Heart right ventricle (tissue), 16 donors: ENCODE measurements around the gene LHB. TPM values are rescaled to one million over a fixed set of nuclear protein-coding genes. Genes with fewer than 3 reads are reported as not detected.
"Not testable (repeated sequence)": the region's sequence is repeated elsewhere in the genome, so short reads cannot be mapped to it uniquely, and the experiment has no call there.

Source experiments
- ATAC-seq, 8 donors: fragments of 200-7000 bp; cut with Tn5 transposase; one replicate each; pipeline ENCODE4 v1.9.1; 2020; ENCODE audit warnings: mild to moderate bottlenecking in 8 of 8, moderate library complexity in 8 of 8, moderate number of reproducible peaks in 1 of 8
- DNase-seq, 2 donors: peaks; one replicate each; pipeline ENCODE4 v3.0.0-alpha.2; 2020
- H3K27ac ChIP-seq, 10 donors: fragments of 200-600 bp; sonication (generic) in 2 of 10; one replicate each; pipeline versions ENCODE4 v1.5.0 to v1.8.0; 2020 to 2022; ENCODE audit warnings: mild to moderate bottlenecking in 3 of 10
- H3K27me3 ChIP-seq, 7 donors: fragments of 200-600 bp; one replicate each; pipeline ENCODE4 v1.8.0; 2021 to 2022; ENCODE audit warnings: mild to moderate bottlenecking in 2 of 7
- H3K36me3 ChIP-seq, 9 donors: fragments of 200-600 bp; sonication (generic) in 1 of 9; one replicate each; pipeline versions ENCODE4 v1.5.0 to v1.8.0; 2020 to 2022; ENCODE audit warnings: mild to moderate bottlenecking in 2 of 9
- H3K4me1 ChIP-seq, 9 donors: fragments of 200-600 bp; sonication (generic) in 1 of 9; one replicate each; pipeline versions ENCODE4 v1.5.0 to v1.8.0; 2020 to 2022; ENCODE audit warnings: mild to moderate bottlenecking in 4 of 9
- H3K4me3 ChIP-seq, 10 donors: fragments of 200-600 bp; sonication (generic) in 2 of 10; one replicate each; pipeline versions ENCODE4 v1.5.0 to v1.8.0; 2020 to 2022; ENCODE audit warnings: mild to moderate bottlenecking in 7 of 10, moderate library complexity in 2 of 10
- H3K9me3 ChIP-seq, 11 donors: fragments of 200-600 bp in 10 of 11; sonication (generic) in 2 of 11; one replicate each; pipeline versions ENCODE4 v1.5.0 to v1.8.0; 2013 to 2022; ENCODE audit warnings: mild to moderate bottlenecking in 2 of 11, control low read depth in 1 of 11, moderate library complexity in 1 of 11
- WGBS, 2 donors: extraction: QIAGEN DNeasy Blood & Tissue Kit; methylation state at CpG; one replicate each; pipeline ENCODE4 v1.1.7; 2013; ENCODE audit warnings: inconsistent platforms in 1 of 2; 5-methylcytosine and 5-hydroxymethylcytosine counted together
- intact Hi-C, 10 donors: fragments of 100-400 bp; cut with DNase I; formaldehyde crosslinking; loops; one replicate each; pipeline versions ENCODE4 v1.11.1 to v1.14.2; 2022
- polyA plus RNA-seq, 2 donors: library from polyadenylated mRNA; stranded (reverse); fragments of 200-250 nt; gene quantifications; one replicate each; pipeline ENCODE4 v1.2.3, GENCODE V29; 2013
- total RNA-seq, 10 donors: library from RNA; stranded (reverse); fragmentation: NEBNext Ultra II Directional in 3 of 10; extraction: Animal tissue kit (Norgen Biotek cat#: 25700) in 3 of 10; gene quantifications; one replicate each; pipeline versions ENCODE4 v1.2.1 to v1.2.4, GENCODE V29; 2021 to 2023
- TF ChIP-seq, protein P1 (sequence below), 9 donors: fragments of 200-600 bp; sonication (generic) in 2 of 9; IDR thresholded peaks; one replicate each; pipeline versions ENCODE4 v1.5.0 to v1.8.0; 2021 to 2022; ENCODE audit warnings: antibody characterized with exemption in 9 of 9, mild to moderate bottlenecking in 5 of 9, moderate library complexity in 1 of 9
- donor health status: Arrhythmogenic right ventricular cardiomyopathy.
- donor health status: ischemic (EF 13 %, LVEDD 7.1; RV severe dilation, severe dysfunction).
- donor health status: healthy with polysubstance abuse.
- donor health status: DM: no; HTN: yes; CAD: no.
- donor health status: DM: no; HTN: no; CAD: no.
- donor health status: ischemic (EF 25% LVEDD 6.9; RV normal size, moderate dysfunction).
- donor health status: ischemic (EF 25% LVEDD 5.7; RV mildly dilated, moderate dysfunction).
- donor health status: healthy.
- donor health status: DM: yes; HTN: yes; CAD: no.
- donor health status: Ischemic cardiomyopathy.
- donor health status: ischemic (EF 35%, LVEDD 5.7; RV mildly dilated, moderate dysfunction).
- donor health status: nonischemic (EF 11% LVEDD 7.7; RV severe dilation, severe dysfunction).
- donor health status: DM: yes; HTN: yes; CAD: no.
- donor health status: PGD.
- donor health status: ischemic (EF 29% LVEDD 5.4; RV normal size, mild dysfunction).
- donor health status: nonischemic (EF 23%, LVEDD 6.1; RV moderate dilation, normal function).

LHB gene
- total and polyA plus RNA-seq, 12 donors: not detected

DNA sequence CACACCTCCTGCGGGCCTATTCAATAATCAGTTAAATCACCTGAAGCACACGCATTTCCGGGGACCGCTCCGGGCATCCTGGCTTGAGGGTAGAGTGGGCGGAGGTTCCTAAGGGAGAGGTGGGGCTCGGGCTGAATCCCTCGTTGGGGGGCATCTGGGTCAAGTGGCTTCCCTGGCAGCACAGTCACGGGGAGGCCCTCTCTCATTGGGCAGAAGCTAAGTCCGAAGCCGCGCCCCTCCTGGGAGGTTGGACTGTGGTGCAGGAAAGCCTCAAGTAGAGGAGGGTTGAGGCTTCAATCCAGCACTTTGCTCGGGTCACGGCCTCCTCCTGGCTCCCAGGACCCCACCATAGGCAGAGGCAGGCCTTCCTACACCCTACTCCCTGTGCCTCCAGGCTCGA is 26.7 kb upstream of the LHB start, which contains the start of gene CGB5:
CGB5 (plus strand) TSS at position 301 of the 400 bp plus-strand sequence. CDS start 362 bp downstream, outside the sequence.
- intact Hi-C loops, H3K4me3 ChIP-seq, DNase-seq, H3K27ac ChIP-seq, H3K4me1 ChIP-seq, H3K27me3 ChIP-seq, ATAC-seq, H3K9me3 ChIP-seq, H3K36me3 ChIP-seq: not testable (repeated sequence)
- 66 to 69% methylated on average over 14 to 15 of the region's 15 CpGs for WGBS, 2 donors

DNA sequence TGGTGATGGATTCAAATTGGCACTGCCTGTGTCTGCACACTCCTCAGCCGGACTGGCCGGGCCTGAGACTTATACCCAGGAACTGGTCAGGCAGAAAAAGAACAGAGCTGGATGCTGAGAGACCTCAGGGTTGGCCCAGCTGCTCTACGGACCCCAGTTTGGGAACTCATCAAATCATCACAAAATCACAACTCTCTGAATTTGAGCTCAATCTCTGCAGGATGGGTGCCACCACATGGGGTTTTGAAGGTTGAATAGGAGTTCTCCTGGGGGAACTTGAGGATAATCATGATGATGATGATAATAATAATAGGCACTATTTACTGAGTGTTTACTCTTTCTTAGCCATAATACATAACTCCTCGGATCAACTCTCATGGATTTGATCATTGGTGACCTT is 25.8 kb upstream of the LHB start:
- intact Hi-C loops, DNase-seq, ATAC-seq, H3K27me3 ChIP-seq, H3K4me1 ChIP-seq, H3K4me3 ChIP-seq, H3K27ac ChIP-seq, H3K36me3 ChIP-seq, H3K9me3 ChIP-seq: not testable (repeated sequence)
- 79 to 95% methylated on average over 2 to 4 of the region's 4 CpGs for WGBS, 2 donors

DNA sequence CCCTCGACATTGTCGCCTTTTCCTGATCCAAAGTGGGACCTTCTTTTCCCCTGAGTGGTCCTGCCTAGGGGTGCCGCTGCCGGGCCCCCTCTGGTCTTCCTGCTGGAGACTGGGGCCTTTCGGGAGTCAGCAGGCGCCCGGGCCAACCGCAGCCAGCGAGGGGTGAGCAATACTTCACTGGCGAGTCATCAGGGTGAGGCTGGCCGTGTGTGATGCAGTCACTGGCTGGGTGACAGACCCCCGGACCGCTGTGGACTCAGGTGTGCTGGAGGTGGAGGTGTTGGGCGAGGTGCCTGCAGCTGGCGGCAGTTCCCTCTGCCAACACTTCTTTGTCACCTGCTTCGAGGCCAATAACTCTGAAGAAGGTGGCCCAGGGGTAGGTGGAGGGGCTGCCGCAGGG is 25.3 kb upstream of the LHB start:
- DNase-seq (no peak), ATAC-seq (no peak)

DNA sequence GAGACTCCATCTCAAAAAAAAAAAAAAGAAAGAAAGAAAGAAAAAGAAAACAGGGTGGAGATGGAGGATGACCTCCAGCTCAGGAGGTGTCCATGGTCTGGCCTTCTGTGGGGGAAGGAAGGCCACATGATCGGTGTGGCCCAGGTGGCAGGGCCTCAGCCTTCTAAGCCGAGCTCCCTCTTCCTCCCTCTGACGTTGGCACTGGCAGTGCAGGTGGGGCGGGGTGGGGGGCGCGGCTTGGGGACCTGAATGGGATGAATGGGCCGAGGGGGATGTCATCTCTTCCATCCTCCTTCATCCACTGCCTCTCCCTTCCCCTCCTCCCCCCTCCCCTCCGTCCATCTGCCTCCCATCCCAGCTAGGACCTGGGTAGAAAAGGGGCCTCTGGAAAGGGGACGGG is 22.8 kb upstream of the LHB start:
- ATAC-seq, DNase-seq, H3K9me3 ChIP-seq, H3K4me1 ChIP-seq, H3K27me3 ChIP-seq, H3K4me3 ChIP-seq, intact Hi-C loops, H3K36me3 ChIP-seq, H3K27ac ChIP-seq: not testable (repeated sequence)
- WGBS, 2 donors: 60 to 79% methylated on average over 9 of the region's 9 CpGs

More for the DNA sequence above, 25.3 kb upstream of the LHB start:
- Histone ChIP-seq H3K27me3 (no peaks in the 10 kb centered on the region), H3K36me3 (no peaks in the 10 kb centered on the region), H3K9me3 (no peaks in the 10 kb centered on the region), H3K4me3 (no peak overlapping the region), H3K27ac (no peak overlapping the region), H3K4me1 (no peaks in the 10 kb centered on the region)
- WGBS, 2 donors: 74 to 79% methylated on average over 17 of the region's 17 CpGs
- TF ChIP-seq, protein P1, sequence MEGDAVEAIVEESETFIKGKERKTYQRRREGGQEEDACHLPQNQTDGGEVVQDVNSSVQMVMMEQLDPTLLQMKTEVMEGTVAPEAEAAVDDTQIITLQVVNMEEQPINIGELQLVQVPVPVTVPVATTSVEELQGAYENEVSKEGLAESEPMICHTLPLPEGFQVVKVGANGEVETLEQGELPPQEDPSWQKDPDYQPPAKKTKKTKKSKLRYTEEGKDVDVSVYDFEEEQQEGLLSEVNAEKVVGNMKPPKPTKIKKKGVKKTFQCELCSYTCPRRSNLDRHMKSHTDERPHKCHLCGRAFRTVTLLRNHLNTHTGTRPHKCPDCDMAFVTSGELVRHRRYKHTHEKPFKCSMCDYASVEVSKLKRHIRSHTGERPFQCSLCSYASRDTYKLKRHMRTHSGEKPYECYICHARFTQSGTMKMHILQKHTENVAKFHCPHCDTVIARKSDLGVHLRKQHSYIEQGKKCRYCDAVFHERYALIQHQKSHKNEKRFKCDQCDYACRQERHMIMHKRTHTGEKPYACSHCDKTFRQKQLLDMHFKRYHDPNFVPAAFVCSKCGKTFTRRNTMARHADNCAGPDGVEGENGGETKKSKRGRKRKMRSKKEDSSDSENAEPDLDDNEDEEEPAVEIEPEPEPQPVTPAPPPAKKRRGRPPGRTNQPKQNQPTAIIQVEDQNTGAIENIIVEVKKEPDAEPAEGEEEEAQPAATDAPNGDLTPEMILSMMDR (IDR thresholded peaks at IDR 0.05): no peak
- intact Hi-C loops: no loop called here

DNA sequence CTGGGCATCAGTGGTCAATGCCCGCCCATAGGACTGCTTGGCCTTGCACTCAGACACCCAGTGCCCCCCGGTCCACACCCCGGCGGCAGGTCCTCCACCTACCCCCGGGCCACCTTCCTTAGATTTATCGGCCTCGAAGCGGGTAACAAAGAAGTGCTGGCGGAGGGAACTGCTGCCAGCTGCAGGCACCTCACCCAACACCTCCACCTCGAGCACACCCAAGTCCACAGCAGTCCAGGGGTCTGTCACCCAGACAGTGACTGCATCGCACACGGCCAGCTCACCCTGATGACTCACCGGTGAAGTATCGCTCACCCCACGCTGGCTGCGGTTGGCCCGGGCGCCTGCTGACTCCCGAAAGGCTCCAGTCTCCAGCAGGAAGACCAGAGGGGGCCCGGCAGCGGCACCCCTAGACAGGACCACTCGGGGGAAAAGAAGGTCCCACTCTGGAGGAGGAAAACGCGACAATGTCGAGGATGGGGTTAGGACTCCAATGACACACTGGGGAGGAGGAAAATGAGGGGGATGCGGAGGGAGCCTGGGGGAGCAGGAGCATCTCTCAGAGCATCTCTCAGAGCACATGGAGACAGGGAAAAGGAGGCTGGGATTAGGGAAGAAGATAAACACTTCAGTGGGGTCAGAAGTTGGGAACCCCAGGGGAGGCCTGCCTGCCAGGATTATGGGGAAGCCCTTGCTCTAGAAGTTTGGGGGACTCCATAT is 21.8 kb upstream of the LHB start:
- H3K27ac ChIP-seq, intact Hi-C loops, H3K4me1 ChIP-seq, DNase-seq, H3K27me3 ChIP-seq, H3K4me3 ChIP-seq, H3K9me3 ChIP-seq, H3K36me3 ChIP-seq, ATAC-seq: not testable (repeated sequence)
- WGBS, 2 donors: 84% methylated on average over 26 of the region's 26 CpGs

DNA sequence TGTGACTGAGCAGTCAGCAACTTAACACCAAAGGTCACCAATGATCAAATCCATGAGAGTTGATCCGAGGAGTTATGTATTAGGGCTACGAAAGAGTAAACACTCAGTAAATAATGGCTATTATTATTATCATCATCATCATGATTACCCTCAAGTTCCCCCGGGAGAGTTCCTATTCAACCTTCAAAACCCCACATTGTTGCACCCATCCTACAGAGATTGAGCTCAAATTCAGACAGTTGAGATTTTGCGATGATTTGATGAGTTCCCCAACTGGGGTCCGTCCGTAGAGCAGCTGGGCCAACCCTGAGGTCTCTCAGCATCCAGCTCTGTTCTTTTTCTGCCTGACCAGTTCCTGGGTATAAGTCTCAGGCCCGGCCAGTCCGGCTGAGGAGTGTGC is 21.2 kb upstream of the LHB start:
- H3K27me3 ChIP-seq, H3K9me3 ChIP-seq, H3K4me1 ChIP-seq, DNase-seq, H3K36me3 ChIP-seq, ATAC-seq, H3K27ac ChIP-seq, H3K4me3 ChIP-seq, intact Hi-C loops: not testable (repeated sequence)
- 92 to 94% methylated on average over 6 of the region's 8 CpGs for WGBS, 2 donors

DNA sequence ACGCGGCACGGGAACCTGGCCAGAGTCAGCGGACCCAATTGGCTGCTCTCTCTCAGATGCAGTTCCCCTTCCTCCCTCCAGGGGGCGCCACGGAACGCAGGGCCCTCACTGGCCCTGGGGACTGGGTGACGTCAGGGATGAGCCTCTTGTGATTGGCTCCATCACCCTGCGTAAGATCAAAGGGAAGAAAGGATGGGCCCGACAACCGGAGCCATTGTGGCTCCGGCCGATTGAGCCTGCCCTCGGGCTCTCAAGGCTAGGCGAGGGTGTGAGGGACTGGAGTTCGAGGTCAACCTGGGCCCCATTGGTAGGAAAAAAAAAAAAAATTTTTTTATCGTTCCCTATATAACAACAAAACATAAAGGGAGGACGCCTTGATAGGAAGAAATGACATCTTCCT is 19.9 kb upstream of the LHB start, which contains the start of gene CGB1:
CGB1 (minus strand) TSS at position 81 of the 400 bp plus-strand sequence. CDS start 184 bp downstream, outside the sequence.
- H3K27ac ChIP-seq, ATAC-seq, intact Hi-C loops, DNase-seq, H3K9me3 ChIP-seq, H3K4me3 ChIP-seq, H3K4me1 ChIP-seq, H3K36me3 ChIP-seq, H3K27me3 ChIP-seq: not testable (repeated sequence)
- TF ChIP-seq, protein P1 (IDR thresholded peaks at IDR 0.05): peak in 7 of 9 donors; percentile 6 to 36 (median 22)
- WGBS, 2 donors: 43 to 50% methylated on average over 17 to 18 of the region's 18 CpGs
